Neural crest cell (in vitro differentiated cells): Measurements from ENCODE around the gene LRRC27. TPM values are rescaled to one million over a fixed set of nuclear protein-coding genes. Genes with fewer than 3 reads are reported as not detected.

ENCODE experiments used
- DNase-seq: peaks from one replicate; pipeline ENCODE4 v3.0.0; 2021; ENCODE audit warnings: low read depth, mixed read lengths, low spot score
- H3K27ac Mint-ChIP-seq: one replicate; pipeline ENCODE4 v1.8.0; 2021; ENCODE audit warnings: mild to moderate bottlenecking, mixed read lengths; ENCODE audit not compliant: unreplicated experiment
- H3K27me3 Mint-ChIP-seq: 2 replicates; pipeline ENCODE4 v1.8.0; 2021; ENCODE audit warnings: low read depth, mild to moderate bottlenecking, mixed read lengths
- H3K36me3 Mint-ChIP-seq: 2 replicates; pipeline ENCODE4 v1.8.0; 2021; ENCODE audit warnings: low read depth, mild to moderate bottlenecking, mixed read lengths
- H3K4me1 Mint-ChIP-seq: 2 replicates; pipeline ENCODE4 v1.8.0; 2021; ENCODE audit warnings: mixed read lengths
- H3K4me3 Mint-ChIP-seq: one replicate; pipeline ENCODE4 v1.8.0; 2021; ENCODE audit warnings: mild to moderate bottlenecking, mixed read lengths
- H3K9me3 Mint-ChIP-seq: 2 replicates; pipeline ENCODE4 v1.8.0; 2021; ENCODE audit warnings: mixed read lengths
- CTCF ChIP-seq: fragments of 200-600 bp; sonication (generic); conservative IDR thresholded peaks from 2 replicates; pipeline ENCODE4 v1.5.0; 2021; ENCODE audit warnings: antibody characterized with exemption, mild to moderate bottlenecking
- total RNA-seq: library from RNA; stranded (reverse); gene quantifications from 2 replicates; pipeline ENCODE4 v1.2.1, GENCODE V29; 2021

LRRC27 gene
- total RNA-seq, 1 donor from 2014 or later = 21.9 TPM

GRCh38 chr10:132296666-132297443 is 35.1 kb upstream of the LRRC27 start:
- no peak overlapping the region for H3K27ac Mint-ChIP-seq
- H3K27me3 Mint-ChIP-seq = no peaks in the 10 kb centered on the region
- no peaks in the 10 kb centered on the region for H3K36me3 Mint-ChIP-seq
- TF ChIP-seq CTCF = no peak
- peaks cover 19% of the 10 kb centered on the region for H3K4me1 Mint-ChIP-seq
- H3K4me3 Mint-ChIP-seq = no peak overlapping the region
- H3K9me3 Mint-ChIP-seq = no peaks in the 10 kb centered on the region
- DNase-seq = no peak

GRCh38 chr10:132297526-132297925 is 34.5 kb upstream of the LRRC27 start:
- Mint-ChIP-seq H3K27me3 (no peaks in the 10 kb centered on the region), H3K4me1 (peaks cover 19% of the 10 kb centered on the region), H3K4me3 (no peak overlapping the region), H3K36me3 (no peaks in the 10 kb centered on the region), H3K27ac (no peak overlapping the region), H3K9me3 (no peaks in the 10 kb centered on the region)
- DNase-seq = no peak
- no peak for TF ChIP-seq CTCF

- peaks cover 1% of the 10 kb centered on the region for H3K27me3 Mint-ChIP-seq
- peaks cover 19% of the 10 kb centered on the region for H3K4me1 Mint-ChIP-seq
- no peak for TF ChIP-seq CTCF
- DNase-seq = no peak
- H3K36me3 Mint-ChIP-seq = no peaks in the 10 kb centered on the region
- H3K27ac Mint-ChIP-seq = no peak overlapping the region
- no peaks in the 10 kb centered on the region for H3K9me3 Mint-ChIP-seq
- no peak overlapping the region for H3K4me3 Mint-ChIP-seq
Observed at GRCh38 chr10:132298038-132298881, 33.7 kb upstream of the LRRC27 start.

GRCh38 chr10:132299371-132300336 is 32.3 kb upstream of the LRRC27 start:
- Mint-ChIP-seq H3K9me3 (no peaks in the 10 kb centered on the region), H3K4me1 (peaks cover 15% of the 10 kb centered on the region), H3K36me3 (no peaks in the 10 kb centered on the region), H3K27ac (no peak overlapping the region), H3K4me3 (no peak overlapping the region), H3K27me3 (peaks cover 6% of the 10 kb centered on the region)
- no peak for DNase-seq
- no peak for TF ChIP-seq CTCF

- H3K4me1 Mint-ChIP-seq = peaks cover 8% of the 10 kb centered on the region
- peak overlapping the region; percentile 18 for H3K4me3 Mint-ChIP-seq
- peaks cover 1% of the 10 kb centered on the region for H3K36me3 Mint-ChIP-seq
- no peaks in the 10 kb centered on the region for H3K9me3 Mint-ChIP-seq
- TF ChIP-seq CTCF = no peak
- DNase-seq = no peak
- H3K27ac Mint-ChIP-seq = no peak overlapping the region
- H3K27me3 Mint-ChIP-seq = peaks cover 9% of the 10 kb centered on the region
Observed at GRCh38 chr10:132300582-132300981, 31.4 kb upstream of the LRRC27 start.
